Mucosa of rectum (tissue), 2 donors: Measurements from ENCODE around the gene VRTN.
"Not testable (repeated sequence)": the region's sequence is repeated elsewhere in the genome, so short reads cannot be mapped to it uniquely, and the experiment has no call there.

Experiments used
- H3K27ac ChIP-seq, 2 donors: one replicate each; pipeline ENCODE4 v1.7.0; 2013; ENCODE audit warnings: inconsistent platforms in 2 of 2, low read depth in 2 of 2, low read length in 2 of 2
- H3K27me3 ChIP-seq, 2 donors: one replicate each; pipeline ENCODE4 v1.7.0; 2013; ENCODE audit warnings: low read length in 2 of 2; ENCODE audit not compliant: control insufficient read depth in 2 of 2, insufficient read depth in 2 of 2
- H3K36me3 ChIP-seq, 2 donors: one replicate each; pipeline ENCODE4 v1.7.0; 2013; ENCODE audit warnings: low read length in 2 of 2; ENCODE audit not compliant: control insufficient read depth in 2 of 2, insufficient read depth in 2 of 2
- H3K4me1 ChIP-seq, 2 donors: one replicate each; pipeline ENCODE4 v1.7.0; 2013; ENCODE audit warnings: low read length in 2 of 2, mild to moderate bottlenecking in 1 of 2; ENCODE audit not compliant: control insufficient read depth in 2 of 2, insufficient read depth in 2 of 2
- H3K4me3 ChIP-seq, 2 donors: one replicate each; pipeline ENCODE4 v1.7.0; 2013; ENCODE audit warnings: low read length in 2 of 2
- H3K9ac ChIP-seq, 2 donors: one replicate each; pipeline ENCODE4 v1.7.0; 2013; ENCODE audit warnings: low read length in 2 of 2, low read depth in 1 of 2, mild to moderate bottlenecking in 1 of 2
- H3K9me3 ChIP-seq, 2 donors: one replicate each; pipeline ENCODE4 v1.7.0; 2013; ENCODE audit warnings: low read length in 2 of 2; ENCODE audit not compliant: control insufficient read depth in 2 of 2
- donor health status: healthy.
- donor health status: Normal muscosa, but diverticular disease.

Gene VRTN

DNA sequence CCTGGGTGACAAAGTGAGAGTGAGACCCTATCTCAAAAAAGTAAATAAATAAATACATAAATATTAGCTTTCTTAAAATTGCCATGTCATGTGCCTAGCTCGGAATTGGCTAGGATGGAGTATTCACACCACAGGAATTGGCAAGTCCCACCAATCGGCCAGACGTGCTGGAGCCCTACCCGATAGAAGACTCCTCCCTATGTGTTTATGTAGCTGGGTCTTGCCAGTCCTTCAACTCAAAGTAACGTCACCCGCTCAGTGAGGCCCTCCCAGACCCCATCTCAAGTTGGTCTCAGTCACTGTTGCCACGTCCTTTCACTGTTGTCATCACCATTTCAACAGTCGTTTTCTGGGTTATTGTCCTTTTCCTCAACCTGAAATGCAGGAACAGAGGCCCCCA, 20.2 kb downstream of the VRTN start:
- H3K4me1 ChIP-seq = no peaks in the 10 kb centered on the region

DNA sequence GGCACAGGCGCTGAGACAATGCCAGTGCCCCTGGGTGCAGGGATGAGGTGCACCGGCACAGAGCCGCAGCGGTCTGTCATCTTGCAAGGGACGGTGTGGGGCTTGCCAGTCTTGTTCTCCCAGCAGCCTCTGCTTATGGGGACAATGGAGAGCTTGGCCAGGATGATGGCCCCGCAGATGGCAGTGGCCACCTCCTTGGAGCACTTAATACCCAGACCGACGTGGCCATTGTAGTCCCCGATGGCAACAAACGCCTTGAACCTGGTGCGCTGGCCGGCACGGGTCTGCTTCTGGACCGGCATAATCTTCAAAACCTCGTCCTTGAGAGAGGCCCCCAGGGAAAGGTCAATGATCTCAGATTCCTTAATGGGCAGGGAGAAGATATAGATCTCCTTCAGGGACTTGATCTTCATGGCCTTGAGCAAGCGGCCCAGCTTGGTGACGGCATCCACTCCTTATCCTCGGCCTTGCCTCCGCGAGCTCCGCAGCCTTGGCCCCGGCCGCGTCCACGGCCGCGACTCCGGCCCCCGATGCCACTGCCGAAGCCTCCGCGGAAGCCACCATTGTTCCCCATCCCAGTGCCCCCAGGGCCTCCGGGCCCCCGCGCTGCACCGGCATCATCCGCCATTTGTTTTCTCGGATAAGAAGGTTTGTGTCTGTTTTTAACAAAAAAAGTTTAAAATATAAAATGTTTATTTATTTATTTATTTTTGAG, 29.9 kb downstream of the VRTN start:
- Histone ChIP-seq H3K9me3 (no peaks in the 10 kb centered on the region), H3K4me1 (no peaks in the 10 kb centered on the region), H3K4me3 (no peak overlapping the region), H3K27me3 (no peaks in the 10 kb centered on the region), H3K27ac (no peak overlapping the region), H3K9ac (no peak overlapping the region), H3K36me3 (no peaks in the 10 kb centered on the region)

More for the DNA sequence above, 20.2 kb downstream of the VRTN start:
- Histone ChIP-seq H3K9ac (no peak overlapping the region), H3K27ac (no peak overlapping the region), H3K9me3 (no peaks in the 10 kb centered on the region), H3K36me3 (no peaks in the 10 kb centered on the region), H3K27me3 (peaks cover 1 to 2% of the 10 kb centered on the region in 2 donors), H3K4me3 (no peak overlapping the region)

DNA sequence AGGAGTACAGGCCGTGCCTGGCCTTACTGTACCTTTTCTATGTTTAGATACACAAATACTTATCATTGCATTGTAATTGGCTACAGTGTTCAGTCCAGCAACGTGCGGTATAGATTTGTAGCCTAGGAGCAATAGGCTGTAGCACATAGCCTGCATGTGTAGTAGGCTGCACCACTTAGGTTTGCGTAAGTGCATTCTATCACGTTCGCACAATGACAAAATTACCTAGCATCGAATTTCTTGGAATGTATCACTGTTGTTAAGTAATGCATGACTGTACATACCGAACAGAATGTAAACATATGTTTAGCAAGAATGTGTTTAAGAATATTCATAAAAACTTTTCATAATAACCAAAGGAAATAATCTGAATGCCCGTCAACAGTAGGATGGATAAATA, 31.9 kb downstream of the VRTN start:
- H3K27me3 ChIP-seq = no peaks in the 10 kb centered on the region
- H3K9me3 ChIP-seq = no peaks in the 10 kb centered on the region
- no peak overlapping the region for H3K4me3 ChIP-seq
- H3K9ac ChIP-seq = no peak overlapping the region
- no peaks in the 10 kb centered on the region for H3K4me1 ChIP-seq
- no peak overlapping the region for H3K27ac ChIP-seq
- no peaks in the 10 kb centered on the region for H3K36me3 ChIP-seq

DNA sequence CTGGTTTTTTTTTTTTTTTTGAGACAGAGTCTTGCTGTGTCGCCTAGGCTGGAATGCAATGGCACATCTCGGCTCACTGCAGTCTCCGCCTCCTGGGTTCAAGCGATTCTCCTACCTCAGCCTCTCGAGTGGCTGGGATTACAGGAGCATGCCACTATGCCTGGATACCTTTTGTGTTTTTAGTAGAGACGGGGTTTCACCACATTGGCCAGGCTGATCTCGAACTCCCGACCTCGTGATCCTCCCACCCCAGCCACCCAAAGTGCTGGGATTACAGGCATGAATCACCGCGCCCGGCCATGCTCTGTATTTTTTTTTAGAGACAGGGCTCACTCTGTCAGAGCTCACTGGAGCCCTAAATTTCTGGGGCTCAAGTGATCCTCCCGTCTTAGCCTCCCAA, 32.6 kb downstream of the VRTN start:
- H3K9ac ChIP-seq = no peak overlapping the region
- no peaks in the 10 kb centered on the region for H3K9me3 ChIP-seq
- H3K27me3 ChIP-seq = no peaks in the 10 kb centered on the region
- no peaks in the 10 kb centered on the region for H3K36me3 ChIP-seq
- no peak overlapping the region for H3K4me3 ChIP-seq
- no peak overlapping the region for H3K27ac ChIP-seq
- no peaks in the 10 kb centered on the region for H3K4me1 ChIP-seq

DNA sequence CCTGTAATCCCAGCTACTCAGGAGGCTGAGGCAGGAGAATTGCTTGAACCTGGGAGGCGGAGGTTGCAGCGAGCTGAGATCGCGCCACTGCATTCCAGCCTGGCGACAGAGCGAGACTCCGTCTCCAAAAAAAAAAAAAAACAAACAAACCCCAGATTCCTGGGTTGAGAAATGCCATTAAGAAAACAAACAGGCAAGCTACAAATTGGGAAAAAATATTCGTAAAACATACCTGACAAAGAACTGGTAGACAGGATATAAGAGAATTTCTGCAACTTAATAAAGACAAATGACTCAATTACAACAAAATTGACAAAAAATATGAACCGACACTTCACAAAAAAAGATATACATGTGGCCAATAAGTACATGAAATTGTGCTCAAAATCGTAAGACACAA, 33.3 kb downstream of the VRTN start:
- H3K27me3 ChIP-seq, H3K27ac ChIP-seq, H3K9me3 ChIP-seq, H3K4me3 ChIP-seq, H3K36me3 ChIP-seq, H3K4me1 ChIP-seq, H3K9ac ChIP-seq: not testable (repeated sequence)

DNA sequence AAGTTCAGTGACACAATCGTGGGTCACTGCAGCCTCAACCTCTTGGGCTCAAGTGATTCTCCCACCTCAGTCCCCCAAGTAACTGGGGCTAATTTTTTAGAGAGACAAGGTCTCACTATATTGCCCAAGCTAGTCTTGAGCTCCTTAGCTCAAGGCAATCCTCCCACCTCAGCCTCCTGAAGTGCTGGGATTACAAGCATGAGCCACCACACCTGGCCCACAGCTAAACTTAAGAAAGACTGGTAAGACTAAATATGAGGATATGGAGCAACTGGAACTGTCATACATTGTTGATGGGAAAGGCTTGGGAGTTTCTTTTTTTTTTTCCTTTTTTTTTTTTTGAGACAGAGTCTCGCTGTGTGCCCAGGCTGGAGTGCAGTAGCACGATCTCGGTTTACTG, 34.0 kb downstream of the VRTN start:
- peaks cover 0 to 2% of the 10 kb centered on the region in 2 donors for H3K27me3 ChIP-seq
- no peaks in the 10 kb centered on the region for H3K9me3 ChIP-seq
- H3K9ac ChIP-seq = no peak overlapping the region
- no peaks in the 10 kb centered on the region for H3K4me1 ChIP-seq
- H3K4me3 ChIP-seq = no peak overlapping the region
- H3K36me3 ChIP-seq = no peaks in the 10 kb centered on the region
- no peak overlapping the region for H3K27ac ChIP-seq

DNA sequence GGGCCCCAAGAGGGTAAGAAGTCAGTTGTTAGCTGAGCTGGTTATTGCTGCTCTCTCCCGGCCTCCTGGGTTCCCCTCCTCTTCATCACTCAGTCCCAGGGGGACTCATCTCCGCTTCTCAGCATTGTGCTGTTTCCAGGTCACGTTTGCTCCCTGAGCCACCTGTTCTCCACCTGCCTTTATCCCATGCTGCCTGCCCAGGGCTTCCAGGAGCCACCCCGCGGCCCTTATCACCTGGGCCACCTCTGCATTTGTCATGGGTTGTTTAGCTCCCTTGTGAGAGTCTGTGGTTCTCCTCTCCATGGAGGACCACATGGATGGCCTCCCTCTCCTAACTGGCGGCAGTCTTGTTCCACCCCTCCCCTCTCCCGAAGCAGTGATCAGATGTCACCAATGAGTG, 41.7 kb downstream of the VRTN start:
- Histone ChIP-seq H3K4me3 (no peak overlapping the region), H3K9me3 (no peaks in the 10 kb centered on the region), H3K36me3 (no peaks in the 10 kb centered on the region), H3K4me1 (no peaks in the 10 kb centered on the region), H3K27me3 (peaks cover 6 to 7% of the 10 kb centered on the region in 2 donors), H3K27ac (no peak overlapping the region), H3K9ac (no peak overlapping the region)

DNA sequence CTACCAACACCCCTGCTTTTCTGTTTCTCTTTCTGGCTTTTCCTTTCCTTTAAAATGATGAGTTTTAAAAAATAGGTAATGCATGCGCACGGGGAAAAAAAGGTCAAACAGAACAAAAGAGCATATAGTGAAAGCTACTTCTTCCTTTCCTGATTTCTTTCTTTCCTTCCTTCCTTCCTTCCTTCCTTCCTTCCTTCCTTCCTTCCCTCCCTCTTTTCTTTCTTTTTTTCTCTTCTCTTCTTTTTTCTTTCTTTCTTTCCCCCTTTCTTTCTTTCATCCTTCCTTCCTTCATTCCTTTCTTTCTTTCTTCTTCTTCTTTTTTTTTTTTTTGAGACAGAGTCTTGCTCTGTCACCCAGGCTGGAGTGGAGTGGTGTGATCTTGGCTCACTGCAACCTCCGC, 42.2 kb downstream of the VRTN start:
- not testable (repeated sequence) for H3K9ac ChIP-seq, H3K27ac ChIP-seq, H3K4me1 ChIP-seq, H3K36me3 ChIP-seq, H3K4me3 ChIP-seq, H3K9me3 ChIP-seq, H3K27me3 ChIP-seq

DNA sequence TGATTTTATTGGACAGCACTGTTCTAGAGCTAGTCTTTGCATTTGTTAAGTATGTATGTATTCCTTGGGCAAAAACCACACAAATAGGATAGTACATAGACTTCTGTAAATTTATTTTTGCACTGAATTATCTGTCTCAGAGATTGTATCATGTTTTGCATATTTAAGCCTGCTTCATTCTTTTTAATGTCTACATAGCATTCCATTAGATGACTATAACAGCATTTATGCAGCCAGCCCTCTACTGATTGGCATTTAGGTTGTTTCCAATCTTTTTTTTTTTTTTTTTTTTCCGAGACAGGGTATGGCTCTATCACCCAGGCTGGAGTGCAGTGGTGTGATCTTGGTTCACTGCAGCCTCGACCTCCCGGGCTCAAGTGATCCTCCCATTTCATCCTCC, 43.2 kb downstream of the VRTN start:
- Histone ChIP-seq H3K27me3 (peaks cover 6 to 9% of the 10 kb centered on the region in 2 donors), H3K4me1 (no peaks in the 10 kb centered on the region), H3K9me3 (no peaks in the 10 kb centered on the region), H3K4me3 (no peak overlapping the region), H3K9ac (no peak overlapping the region), H3K27ac (no peak overlapping the region), H3K36me3 (no peaks in the 10 kb centered on the region)

DNA sequence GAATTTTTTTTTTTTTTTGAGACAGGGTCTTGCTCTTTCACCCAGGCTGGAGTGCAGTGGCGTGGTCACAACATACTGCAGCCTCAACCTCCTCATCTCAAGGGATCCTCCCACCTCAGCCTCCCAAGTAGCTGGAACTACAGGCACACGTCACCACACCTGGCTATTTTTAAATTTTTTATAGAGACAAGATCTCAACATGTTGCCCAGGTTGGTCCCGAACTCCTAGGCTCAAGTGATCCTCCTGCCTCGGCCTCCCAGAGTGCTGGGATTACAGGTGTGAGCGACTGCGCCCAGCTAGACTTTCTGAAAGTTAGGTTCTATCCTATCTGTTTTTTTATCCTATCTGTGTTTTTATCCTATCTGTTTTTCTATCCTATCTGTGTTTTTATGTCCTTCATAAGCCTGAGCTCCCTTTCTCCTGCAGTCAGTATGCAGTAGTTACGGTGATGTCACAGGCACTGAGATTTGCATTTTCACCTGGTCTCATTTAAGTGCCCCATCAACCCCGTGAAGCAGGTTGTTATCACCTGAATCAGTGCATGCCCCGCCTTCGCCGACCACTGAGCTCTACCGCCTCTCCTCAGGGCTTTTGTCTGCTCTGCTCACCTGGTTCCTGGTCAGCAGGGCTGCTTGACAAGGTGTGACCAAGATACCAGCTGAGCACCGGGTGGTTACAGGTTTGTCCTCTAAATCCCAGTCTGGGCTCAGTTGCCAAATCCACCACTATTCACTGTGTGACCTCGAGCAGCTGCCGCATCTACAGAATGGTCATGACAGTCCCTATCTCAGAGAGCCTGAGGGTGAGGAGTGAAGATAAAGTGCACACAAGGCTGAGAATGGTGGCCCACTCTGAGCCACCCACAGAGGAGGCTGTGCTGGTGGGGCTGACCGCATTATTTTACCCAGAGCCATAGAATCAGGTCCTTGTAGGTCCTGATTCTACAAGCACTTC, 44.6 kb downstream of the VRTN start:
- no peak overlapping the region for H3K4me3 ChIP-seq
- no peak overlapping the region for H3K27ac ChIP-seq
- no peaks in the 10 kb centered on the region for H3K4me1 ChIP-seq
- H3K27me3 ChIP-seq = peaks cover 6 to 9% of the 10 kb centered on the region in 2 donors
- H3K36me3 ChIP-seq = no peaks in the 10 kb centered on the region
- H3K9ac ChIP-seq = no peak overlapping the region
- H3K9me3 ChIP-seq = no peaks in the 10 kb centered on the region
